HG03378 (cell line): ENCODE measurements around the gene NACC1.
"Not testable (repeated sequence)": the region's sequence is repeated elsewhere in the genome, so short reads cannot be mapped to it uniquely, and the experiment has no call there.

ENCODE experiments used
- ATAC-seq: cut with Tn5 transposase; IDR thresholded peaks from one replicate; pipeline ENCODE4 v1.9.1; 2021; ENCODE audit warnings: mild to moderate bottlenecking, moderate library complexity; ENCODE audit not compliant: unreplicated experiment

NACC1 gene

DNA sequence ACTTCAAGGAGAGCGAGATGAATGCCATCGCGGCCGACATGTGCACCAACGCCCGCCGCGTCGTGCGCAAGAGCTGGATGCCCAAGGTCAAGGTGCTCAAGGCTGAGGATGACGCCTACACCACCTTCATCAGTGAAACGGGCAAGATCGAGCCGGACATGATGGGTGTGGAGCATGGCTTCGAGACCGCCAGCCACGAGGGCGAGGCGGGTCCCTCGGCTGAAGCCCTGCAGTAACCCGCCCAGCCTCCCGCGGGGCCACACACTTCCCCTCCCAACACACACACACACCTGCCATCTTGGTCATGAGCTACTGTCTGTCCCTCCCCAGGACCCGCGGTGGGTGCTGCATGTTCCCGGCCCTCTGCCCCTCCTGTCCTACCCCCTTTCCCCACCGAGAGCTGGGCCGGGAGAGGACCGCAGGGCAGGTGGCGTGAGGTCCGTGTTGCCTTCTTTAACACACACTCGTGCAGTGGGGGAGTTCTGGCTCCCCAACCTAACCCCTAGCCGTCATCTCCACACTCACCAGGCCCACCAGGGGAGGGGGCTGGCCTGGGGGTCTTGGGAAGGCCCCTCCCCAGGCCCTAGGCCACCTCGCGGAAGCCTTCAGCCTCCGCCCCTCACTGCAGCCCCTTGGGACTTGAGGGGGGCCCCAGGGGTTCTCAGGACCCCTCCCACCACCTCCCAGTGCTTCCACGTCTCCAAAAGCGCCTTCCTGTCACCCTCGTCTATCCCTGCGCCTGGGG is 20.3 kb downstream of the NACC1 start:
- ATAC-seq, result no peak

DNA sequence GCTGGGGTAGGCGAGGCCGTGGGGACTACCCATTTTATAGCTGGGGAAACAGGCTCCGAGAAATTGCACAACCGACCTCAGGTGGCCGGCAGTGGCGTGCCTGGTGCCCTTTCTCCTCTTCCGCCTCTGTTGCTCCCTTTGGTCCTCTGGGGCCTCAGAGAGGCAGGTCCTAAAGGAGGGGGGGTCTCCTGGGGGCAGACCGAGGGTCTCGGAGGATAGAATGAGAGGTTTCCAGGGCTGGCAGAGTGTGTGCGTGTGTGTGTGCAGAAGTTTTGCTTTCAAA is 20.8 kb downstream of the NACC1 start:
- ATAC-seq, result no peak

DNA sequence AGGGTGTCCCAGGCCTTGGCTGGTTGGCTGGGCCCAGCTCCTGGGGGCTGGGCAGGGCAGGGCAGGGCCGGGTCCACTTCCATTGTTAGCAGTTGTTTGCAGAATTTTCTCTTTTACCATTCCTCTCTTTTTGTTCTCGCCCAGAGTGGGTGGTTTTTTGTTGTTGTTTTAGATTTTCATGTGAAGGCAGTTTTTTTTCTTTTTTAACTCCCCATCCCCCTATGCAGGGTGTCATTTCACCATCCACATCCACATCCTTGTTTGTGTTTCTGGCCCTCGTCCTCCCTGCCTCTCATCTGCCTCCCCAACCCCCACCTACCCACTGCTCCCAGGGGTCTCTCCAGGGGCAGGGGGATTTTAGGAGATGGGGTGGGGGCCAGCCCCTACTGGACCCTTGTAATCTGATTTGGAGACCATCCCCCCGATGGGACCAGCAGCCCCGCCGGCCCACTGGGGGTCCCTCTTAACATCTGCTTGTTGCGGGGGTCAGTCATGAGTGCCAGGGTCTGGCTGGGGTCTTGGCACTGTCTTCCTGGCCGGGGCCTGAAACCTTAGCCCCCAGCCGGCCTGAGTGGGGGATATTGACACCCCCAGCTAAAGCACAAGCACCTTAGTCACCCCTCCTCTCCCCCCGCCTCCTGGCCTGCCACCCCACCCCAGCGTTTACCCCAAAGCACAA is 21.7 kb downstream of the NACC1 start:
- no peak for ATAC-seq

DNA sequence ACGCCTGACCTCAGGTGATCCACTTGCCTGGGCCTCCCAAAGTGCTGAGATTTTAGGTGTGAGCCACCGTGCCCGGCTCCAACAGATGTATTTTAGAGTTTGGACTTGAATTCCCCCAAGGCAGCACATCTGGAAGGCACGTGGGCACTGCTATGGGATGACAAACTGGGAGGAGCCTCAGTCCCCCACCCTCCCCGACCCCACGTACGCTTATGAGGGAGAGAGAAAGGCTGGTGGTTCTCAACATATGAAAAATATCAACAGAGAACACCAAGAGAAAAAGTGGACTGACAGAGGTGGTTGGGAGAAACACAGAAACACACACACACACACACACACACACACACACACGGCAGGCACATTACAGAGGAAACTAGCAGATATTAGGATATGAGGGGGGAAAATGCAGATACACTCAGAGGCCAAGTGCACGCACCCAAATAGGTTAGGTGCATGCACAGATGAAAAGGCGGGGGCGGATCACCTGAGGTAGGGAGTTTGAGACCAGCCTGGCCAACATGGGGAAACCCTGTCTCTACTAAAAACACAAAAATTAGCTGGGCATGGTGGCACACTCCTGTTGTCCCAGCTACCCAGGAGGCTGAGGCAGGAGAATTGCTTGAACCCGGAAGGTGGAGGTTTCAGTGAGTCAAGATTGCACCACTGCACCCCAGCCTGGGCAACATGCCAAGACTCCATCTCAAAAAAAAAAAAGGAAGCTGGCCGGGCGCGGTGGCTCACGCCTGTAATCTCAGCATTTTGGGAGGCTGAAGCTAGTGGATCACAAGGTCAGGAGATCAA is 28.9 kb downstream of the NACC1 start:
- ATAC-seq, result no peak

DNA sequence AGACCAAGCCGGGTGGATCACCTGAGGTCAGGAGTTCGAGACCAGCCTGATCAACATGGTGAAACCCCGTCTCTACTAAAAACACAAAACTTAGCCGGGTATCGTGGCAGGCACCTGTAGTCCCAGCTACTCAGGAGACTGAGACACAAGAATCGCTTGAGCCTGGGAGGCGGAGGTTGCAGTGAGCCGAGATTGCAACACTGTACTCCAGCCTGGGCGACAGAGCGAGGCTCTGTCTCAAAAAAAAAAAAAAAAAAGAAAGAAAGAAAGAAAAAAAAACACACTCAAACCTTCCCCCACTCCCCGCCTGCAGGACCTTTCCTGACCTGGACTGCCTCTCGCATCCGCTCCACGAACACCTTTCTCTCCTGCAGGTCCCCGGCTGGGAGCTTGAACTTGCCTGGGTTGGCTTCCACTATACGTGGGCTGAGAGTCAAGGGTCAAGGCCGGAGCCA is 31.1 kb downstream of the NACC1 start:
- ATAC-seq, result not testable (repeated sequence)

DNA sequence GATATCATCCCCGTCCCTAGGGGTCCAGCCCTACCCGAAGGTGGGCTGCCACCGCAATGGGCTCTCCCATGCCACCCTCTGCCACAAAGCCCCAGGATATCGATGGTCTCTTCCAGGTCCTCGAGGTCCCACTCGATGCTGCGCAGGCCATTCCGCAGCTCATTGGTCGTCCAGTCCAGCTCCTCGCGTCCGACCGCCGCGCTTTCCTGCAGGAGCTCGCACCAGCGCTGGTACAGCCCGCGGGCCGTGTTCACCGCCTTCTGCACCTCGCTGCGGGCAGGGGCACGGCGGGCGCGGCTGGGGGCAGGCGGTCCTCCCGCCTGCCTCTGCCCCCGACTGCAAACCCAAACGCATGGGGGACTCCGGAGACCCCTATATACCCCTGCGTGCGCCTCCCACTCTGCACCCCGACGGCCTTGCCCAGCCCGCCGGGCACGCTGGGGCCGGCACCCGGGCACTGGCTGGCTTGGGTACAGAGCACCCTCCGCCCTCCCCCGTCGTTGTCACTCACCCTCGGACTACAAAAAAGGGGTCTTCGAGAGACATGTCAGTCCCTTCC is 31.6 kb downstream of the NACC1 start:
- ATAC-seq, result no peak

DNA sequence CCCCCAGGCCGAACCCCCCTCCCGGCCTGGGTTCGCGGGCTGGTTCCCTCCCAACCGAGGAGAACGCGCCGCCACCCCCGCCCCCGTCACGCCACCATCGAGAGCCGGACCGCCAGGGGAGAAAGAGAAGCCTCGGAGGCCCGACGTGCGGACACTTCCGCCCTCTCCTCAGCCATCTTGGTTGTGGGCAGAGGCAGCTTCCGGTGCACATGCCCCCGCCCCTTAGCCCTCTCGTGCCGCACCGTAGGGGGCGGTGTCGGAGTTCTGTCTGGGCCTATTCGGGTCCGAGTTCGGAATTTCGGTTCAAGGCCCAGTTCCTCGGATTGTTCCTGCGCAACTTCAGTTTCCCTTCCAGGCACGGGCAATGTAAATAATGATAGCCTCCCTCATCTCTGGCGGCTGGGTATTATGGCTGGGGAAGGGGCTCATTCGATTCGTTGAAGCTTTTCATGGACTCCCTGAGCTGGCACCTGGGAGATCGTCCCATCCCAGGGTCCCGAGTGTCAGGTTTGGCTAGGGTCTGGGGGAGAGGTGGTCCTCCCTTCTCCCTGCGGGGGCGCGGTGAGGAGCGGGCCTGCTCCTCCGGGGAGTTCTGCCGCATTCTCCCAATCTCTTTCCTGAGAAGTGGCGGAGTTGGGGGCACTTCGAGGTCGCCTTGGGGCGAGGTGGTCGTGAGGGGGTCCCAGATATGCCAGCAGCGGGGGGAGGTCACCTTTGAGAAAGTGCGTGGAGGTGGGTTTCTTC is 32.3 kb downstream of the NACC1 start, which contains the start of the genes IER2 and STX10:
TSS of gene IER2 (plus strand) at position 225 of the 744 bp plus-strand sequence. CDS start 2,776 bp downstream, outside the sequence.
TSS of gene STX10 (minus strand) at position 189 of the 744 bp plus-strand sequence. CDS start 202 bp downstream, outside the sequence.
- peak; percentile 34 for ATAC-seq

DNA sequence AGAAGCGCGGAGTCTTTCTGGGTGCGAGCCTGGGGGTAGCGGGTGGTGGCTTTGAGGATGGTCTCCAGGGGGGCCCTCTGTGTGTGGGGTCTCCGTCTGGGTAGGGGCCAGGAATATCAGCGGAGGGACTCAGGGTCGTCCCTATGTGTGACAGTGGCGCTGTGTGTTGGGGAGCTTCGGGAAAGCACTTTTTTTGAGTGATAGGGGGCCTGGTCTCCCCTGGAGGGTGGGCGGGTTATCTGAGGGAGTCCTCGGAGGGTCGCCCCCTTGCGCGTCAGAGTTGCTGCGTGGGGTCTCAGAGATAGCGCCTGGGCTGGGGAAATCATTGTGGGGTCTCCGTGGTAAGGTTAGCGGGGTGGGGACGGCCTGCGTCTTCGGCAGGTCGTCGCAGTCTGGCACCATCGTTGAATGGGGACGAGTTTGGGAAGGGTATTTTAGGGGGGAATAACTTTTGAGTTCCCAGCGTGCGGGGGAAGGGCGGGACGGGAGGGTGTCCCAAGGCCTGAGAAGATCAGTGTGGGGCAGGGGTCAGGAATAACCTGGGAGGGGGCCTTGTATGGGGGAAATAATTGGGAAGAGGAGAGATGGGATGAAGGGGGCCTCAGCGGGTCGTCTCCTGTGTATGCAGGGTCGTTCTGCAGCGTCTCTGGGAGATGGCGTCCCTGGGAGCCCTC is 33.0 kb downstream of the NACC1 start:
- no peak for ATAC-seq

DNA sequence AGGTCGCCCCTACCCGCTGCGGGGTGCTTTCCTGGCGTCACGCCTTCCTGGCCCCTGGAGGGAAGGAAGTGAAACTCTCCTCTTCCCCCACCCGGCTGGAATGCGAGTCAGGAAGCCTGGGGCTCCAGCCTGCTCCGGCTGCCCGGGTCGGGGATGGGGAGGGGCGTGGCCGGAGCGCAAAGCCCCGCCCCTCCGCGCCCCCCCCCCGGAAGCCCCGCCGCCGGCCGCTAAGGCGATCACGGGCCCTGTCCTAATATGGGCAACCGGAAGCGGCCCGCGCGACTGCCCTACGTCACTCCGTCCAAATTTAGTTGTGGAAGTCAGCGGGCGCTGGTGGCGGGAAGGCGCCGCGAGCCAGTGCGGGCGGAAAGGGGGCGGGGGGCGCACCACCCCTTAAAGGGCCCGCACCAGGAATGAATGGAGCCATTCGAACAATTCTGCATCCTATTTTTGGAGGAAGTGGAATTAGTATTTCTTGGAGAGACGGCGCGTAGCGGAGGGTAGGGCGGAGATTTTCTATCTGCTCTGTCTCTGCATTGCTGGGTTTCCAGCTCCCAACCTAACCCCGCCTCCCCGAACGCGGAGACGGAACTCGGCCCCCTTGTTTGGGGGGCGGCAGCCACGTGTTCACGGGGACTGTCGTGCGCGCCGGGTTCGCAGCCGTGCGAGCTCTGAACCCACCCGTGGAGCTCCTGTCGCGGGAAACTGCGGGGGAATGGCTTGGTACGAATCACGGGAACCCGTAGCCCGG is 33.7 kb downstream of the NACC1 start:
- peak; percentile 33 for ATAC-seq

DNA sequence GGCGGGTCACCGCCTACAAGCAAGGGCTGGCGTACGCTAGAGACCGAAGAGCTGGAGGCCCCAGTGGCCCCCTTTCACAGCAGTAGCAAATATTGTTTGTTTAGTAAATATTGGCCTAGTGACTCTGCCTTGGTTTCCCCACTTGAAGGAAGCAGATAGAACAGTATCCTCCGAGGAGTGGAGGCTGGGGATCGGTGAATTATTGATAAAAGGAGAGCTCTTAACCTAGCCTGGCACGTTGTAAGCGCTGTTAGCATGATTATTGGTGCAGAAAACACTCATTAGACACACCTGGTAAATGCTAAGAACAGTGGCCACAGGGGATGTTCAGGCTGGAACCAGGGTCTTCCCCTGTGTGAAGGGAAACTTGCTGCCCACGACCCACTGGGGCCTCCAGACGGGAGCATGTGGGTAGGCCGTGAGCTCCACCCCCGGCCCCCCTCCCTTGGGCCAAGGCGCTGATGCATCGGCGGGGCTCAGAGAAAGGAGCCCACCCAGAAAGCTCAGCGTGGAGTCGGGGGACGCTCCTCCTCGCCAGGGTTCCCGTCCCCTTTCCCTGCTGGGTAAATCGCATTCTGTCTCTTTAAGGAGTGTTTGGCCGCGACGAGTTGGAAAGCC is 34.4 kb downstream of the NACC1 start:
- peak; percentile 9 for ATAC-seq

DNA sequence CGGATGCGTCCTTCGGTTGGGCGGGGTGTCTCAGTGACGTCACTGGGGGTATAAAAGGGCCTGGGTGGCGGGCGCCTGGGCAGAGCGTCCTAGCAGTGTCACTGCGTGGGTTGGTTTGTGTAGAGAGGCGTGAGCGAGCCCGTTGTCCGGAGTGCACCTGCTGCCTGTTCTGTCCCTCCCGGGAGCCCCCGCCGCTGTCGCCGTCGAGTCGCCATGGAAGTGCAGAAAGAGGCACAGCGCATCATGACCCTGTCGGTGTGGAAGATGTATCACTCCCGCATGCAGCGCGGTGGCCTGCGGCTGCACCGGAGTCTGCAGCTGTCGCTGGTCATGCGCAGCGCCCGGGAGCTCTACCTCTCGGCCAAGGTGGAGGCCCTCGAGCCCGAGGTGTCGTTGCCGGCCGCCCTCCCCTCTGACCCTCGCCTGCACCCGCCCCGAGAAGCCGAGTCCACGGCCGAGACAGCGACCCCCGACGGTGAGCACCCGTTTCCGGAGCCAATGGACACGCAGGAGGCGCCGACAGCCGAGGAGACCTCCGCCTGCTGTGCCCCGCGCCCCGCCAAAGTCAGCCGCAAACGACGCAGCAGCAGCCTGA is 35.0 kb downstream of the NACC1 start:
- ATAC-seq, result peak; percentile 34

DNA sequence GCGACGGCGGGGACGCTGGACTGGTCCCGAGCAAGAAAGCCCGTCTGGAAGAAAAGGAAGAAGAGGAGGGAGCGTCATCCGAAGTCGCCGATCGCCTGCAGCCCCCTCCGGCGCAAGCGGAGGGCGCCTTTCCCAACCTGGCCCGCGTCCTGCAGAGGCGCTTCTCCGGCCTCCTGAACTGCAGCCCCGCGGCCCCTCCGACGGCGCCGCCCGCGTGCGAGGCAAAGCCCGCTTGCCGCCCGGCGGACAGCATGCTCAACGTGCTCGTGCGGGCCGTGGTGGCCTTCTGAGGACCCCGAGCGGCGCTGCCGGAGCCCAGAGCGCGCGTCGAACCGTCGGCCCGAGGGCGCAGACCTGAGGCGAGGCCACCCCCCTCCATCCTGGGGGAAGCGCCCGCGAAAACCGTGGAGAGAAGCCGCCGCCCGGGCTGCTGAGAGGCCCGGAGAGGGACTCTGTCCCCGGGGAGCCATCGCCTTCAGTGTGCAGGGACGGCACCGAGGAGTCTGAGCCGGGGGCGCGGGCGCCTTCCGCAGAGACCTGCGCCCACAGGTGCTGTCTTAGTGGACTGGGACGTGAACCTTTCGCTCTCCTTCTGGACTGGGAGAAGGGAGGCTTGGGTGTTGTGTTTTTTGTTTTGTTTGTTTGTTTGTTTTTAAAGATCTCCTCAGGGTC is 35.6 kb downstream of the NACC1 start:
- no peak for ATAC-seq

DNA sequence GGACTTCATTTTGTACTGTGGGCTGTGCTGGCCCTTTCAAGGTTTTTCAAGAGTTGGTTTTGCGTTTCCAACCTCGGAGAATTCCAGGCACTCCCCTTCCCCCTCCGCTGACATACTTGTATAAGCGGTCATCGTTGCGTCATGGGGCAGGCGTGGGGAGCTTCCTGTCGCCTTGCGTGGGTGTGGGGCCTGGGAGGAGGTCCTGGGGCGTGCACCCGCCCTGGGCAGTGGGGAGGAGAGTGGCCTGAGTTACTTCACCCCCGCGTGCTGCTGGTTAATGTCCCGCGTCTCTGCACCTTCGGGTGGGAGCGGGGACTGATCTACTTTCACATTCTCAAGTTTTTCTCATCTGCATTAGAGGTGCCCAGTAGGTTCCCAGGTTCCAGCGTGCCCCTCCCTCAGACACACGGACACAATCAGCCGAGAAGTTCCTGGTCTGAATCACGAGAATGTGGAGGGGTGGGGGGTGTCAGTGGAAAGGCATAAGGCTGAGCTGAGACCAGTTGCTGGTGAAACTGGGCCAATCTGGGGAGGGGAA is 36.2 kb downstream of the NACC1 start:
- no peak for ATAC-seq

DNA sequence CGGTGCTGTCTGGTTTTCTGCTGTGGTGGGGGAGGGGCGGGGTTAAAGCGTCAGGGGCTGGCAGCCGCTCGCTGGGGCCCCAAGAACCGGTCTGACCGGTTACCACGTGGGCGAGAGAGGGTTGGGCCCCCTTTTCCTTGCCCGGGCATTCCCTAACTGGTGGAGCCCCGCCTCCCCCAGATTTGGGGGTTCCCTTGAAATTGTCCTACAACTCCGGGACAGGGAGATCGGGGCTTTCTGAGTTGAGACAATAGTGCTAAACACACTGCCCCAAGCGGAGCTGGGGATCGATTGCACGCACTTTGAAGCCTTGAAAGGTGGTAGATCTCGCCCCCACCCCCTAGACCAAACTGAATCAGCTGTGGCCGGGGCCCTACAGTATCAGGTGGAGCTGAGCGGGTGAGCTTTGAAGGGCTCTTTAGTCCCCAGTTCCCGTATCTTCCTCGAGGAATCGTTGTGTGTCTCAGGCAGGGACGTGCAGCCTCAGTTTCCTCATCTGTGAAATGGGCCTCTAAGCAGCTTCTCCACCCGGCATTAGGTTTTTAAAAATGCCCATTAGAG is 36.9 kb downstream of the NACC1 start:
- ATAC-seq, result no peak

DNA sequence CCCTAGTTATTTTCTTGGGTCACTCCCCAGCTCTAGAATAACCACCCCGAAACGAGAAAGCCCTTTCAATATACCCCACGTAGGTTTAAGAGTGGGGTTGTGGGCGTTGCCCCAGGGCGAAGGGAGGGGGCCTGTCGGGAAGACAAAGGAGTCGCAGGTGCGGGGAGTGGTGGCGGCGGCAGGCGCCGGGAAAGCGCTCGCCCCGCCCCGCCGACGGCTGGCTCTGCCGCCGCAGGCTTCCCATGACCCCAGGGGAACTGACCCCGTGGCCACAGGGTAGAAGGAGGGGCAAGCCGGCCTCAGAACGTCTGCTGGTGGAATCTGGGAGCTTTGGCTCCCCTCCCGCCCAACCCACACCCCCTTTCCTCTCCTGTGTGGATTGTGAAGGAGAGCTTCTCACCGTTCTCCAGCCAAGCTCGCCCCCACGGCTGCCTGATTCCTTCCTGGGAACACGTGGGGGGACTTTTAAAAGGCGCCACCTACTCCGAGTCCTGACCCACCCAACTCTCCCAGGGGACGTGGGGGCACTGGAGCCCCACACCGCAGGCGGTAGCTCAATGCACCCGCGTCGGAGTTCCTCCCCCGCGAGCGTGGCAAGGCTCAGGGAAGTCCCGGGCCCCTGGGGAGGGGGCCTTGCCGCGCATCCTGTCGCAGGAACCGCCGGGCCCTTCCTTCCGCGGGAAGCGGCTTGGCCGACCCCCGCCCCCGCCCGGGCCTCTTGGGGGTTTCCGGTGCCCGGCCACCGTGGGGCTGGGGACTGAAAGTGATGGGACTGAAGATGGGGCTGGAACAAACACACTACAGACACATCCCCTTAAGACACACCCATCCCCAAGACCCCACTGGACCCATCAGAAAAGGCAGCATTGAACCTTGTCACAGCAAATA is 37.7 kb downstream of the NACC1 start:
- no peak for ATAC-seq

DNA sequence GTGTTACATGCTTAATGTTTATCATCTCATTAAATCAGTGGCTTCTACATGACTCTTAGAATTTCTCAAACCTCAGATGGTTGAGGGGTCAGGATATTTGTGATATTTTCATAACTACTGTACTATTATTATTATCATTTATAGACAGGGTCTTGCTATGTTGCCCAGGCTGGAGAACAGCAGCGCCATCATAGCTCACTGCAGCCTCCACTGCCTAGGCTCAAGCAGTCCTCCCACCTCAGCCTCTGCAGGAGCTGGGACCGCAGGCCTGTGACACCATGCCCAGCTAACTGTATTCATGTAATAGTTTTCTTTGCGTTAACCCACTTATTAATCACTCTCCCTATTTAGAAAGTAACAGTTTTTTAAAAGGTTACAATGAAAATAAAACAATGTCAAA is 41.6 kb downstream of the NACC1 start:
- ATAC-seq, result no peak
